Astrocyte (in vitro differentiated cells and primary cell): ENCODE results near the gene AHCY.

Experiments
- EZH2 ChIP-seq: IDR thresholded peaks from 2 replicates; pipeline ENCODE4 v1.6.1; 2012; ENCODE audit warnings: mild to moderate bottlenecking, low read length, inconsistent platforms; ENCODE audit not compliant: insufficient read depth
- TF ChIP-seq, protein P1 (sequence below): IDR thresholded peaks from 2 replicates; pipeline ENCODE4 v1.5.1; 2011; ENCODE audit warnings: low read depth, mild to moderate bottlenecking, inconsistent platforms, low read length, moderate library complexity; ENCODE audit not compliant: insufficient read depth

DNA sequence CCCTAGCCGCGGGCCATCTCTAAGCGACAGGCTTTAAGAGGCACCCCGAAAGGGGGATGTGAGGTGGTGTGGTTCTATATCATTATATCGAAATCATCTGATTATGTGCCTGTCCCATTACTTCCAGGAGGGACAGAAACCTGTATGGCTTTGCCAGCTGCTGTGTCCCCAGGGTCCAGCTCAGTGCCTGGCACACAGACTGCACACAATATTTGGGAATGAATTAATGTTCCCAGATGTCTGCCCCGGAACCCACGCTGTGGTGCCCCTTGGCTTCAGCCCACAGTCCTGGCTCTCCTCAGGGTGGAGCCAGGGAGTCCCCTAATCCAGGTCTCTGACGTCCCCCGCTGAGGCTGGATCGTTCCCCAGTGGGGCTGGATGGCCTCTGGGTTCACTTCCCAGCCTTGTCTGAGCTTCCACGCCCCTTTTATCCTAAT is 8.9 kb upstream of the AHCY start:
- TF ChIP-seq, protein P1, sequence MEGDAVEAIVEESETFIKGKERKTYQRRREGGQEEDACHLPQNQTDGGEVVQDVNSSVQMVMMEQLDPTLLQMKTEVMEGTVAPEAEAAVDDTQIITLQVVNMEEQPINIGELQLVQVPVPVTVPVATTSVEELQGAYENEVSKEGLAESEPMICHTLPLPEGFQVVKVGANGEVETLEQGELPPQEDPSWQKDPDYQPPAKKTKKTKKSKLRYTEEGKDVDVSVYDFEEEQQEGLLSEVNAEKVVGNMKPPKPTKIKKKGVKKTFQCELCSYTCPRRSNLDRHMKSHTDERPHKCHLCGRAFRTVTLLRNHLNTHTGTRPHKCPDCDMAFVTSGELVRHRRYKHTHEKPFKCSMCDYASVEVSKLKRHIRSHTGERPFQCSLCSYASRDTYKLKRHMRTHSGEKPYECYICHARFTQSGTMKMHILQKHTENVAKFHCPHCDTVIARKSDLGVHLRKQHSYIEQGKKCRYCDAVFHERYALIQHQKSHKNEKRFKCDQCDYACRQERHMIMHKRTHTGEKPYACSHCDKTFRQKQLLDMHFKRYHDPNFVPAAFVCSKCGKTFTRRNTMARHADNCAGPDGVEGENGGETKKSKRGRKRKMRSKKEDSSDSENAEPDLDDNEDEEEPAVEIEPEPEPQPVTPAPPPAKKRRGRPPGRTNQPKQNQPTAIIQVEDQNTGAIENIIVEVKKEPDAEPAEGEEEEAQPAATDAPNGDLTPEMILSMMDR = no peak
- no peak for TF ChIP-seq EZH2
